ENCODE measurements around the gene GHR.
A peak's percentile ranks its signal among the peaks of the same experiment; 100 is the strongest.
"Not testable (repeated sequence)": the region's sequence is repeated elsewhere in the genome, so short reads cannot be mapped to it uniquely, and the experiment has no call there.

Gene GHR

GRCh38 chr5:42572313-42572712 is 149.1 kb downstream of the GHR start:
- no peak for DNase-seq

- DNase-seq, result no peak
These were observed 150.1 kb downstream of the GHR start for GRCh38 chr5:42573386-42573785.

GRCh38 chr5:42575914-42576313 is 152.7 kb downstream of the GHR start:
- not testable (repeated sequence) for DNase-seq

- not testable (repeated sequence) for DNase-seq
These were observed 155.7 kb downstream of the GHR start for GRCh38 chr5:42578901-42579300.

GRCh38 chr5:42579320-42579719 is 156.1 kb downstream of the GHR start:
- no peak for DNase-seq

GRCh38 chr5:42581845-42582244 is 158.6 kb downstream of the GHR start:
- no peak for DNase-seq

GRCh38 chr5:42582723-42583122 is 159.5 kb downstream of the GHR start:
- no peak for DNase-seq

- peak; percentile 29 for DNase-seq
These were observed 160.1 kb downstream of the GHR start for GRCh38 chr5:42583322-42583721.

GRCh38 chr5:42586625-42587024 is 163.4 kb downstream of the GHR start:
- DNase-seq, result no peak

GRCh38 chr5:42587096-42587723 is 164.0 kb downstream of the GHR start:
- DNase-seq, result no peak

GRCh38 chr5:42590566-42590965 is 167.3 kb downstream of the GHR start:
- no peak for DNase-seq

GRCh38 chr5:42591015-42591414 is 167.8 kb downstream of the GHR start:
- no peak for DNase-seq

- no peak for DNase-seq
These were observed 169.3 kb downstream of the GHR start for GRCh38 chr5:42592401-42593140.

GRCh38 chr5:42593591-42593990 is 170.4 kb downstream of the GHR start:
- no peak for DNase-seq

GRCh38 chr5:42595597-42595996 is 172.4 kb downstream of the GHR start:
- DNase-seq, result no peak

GRCh38 chr5:42596817-42597216 is 173.6 kb downstream of the GHR start:
- DNase-seq, result no peak

GRCh38 chr5:42597318-42597937 is 174.2 kb downstream of the GHR start:
- no peak for DNase-seq

GRCh38 chr5:42598311-42598710 is 175.1 kb downstream of the GHR start:
- no peak for DNase-seq

- DNase-seq, result no peak
These were observed 175.9 kb downstream of the GHR start for GRCh38 chr5:42599106-42599505.

- no peak for DNase-seq
These were observed 177.2 kb downstream of the GHR start for GRCh38 chr5:42600441-42600840.

- no peak for DNase-seq
These were observed 181.0 kb downstream of the GHR start for GRCh38 chr5:42604171-42604711.

GRCh38 chr5:42605490-42605889 is 182.3 kb downstream of the GHR start:
- DNase-seq, result no peak

GRCh38 chr5:42606464-42606869 is 183.2 kb downstream of the GHR start:
- no peak for DNase-seq

GRCh38 chr5:42611437-42611836 is 188.2 kb downstream of the GHR start:
- DNase-seq, result no peak
